Measurements from ENCODE around the gene USP48.
"Not testable (repeated sequence)": the region's sequence is repeated elsewhere in the genome, so short reads cannot be mapped to it uniquely, and the experiment has no call there.

The USP48 gene

DNA sequence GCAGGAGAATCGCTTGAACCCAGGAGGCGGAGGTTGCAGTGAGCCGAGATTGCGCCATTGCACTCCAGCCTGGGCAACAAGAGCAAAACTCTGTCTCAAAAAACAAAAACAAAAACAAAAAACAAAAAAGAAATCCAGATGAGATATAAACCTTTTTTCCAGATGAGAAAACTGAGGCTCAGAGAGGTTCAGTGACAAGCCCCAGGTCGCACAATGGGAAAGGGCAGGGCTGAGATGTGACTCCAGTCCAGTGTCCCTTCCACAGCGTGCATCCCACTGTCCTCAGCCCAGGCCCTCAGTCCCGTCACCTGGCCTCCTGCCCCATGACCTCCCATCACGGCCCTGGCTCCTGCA, 151.4 kb downstream of the USP48 start:
- DNase-seq, result not testable (repeated sequence)

DNA sequence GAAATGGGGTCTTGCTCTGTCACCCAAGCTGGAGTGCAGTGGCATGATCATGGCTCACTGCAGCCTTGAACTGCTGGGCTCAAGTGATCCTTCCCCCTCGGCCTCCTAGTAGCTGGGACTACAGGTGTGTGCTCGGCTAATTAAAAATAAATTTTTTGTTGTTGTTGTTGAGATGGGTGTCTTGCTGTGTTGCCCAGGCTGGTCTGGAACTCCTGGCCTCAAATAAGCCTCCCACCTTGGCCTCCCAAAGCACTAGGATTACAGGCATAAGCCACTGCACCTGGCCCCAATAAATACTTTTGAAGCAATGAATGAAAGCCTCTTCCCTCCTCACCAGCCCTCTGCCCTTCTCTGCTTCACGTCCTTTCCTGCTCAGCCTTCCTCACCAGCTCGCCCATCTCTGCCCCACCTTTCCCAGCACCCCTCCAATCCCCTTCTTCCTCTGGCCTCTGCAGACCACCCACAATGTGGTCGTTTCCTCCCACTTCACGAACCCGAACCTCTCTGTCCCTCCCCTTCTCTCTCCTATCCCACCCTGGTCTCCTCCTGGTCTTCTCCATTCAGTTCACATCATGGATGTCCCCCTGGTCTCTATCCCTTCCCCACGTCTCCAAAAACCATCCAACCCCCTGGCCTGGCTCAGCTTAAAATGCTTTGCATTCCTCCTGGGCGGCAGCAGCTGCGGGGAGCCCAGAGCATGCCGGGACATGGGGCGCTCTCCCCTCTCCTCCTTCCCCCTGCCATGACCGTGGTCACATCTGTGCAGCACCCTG, 152.2 kb downstream of the USP48 start:
- DNase-seq, result no peak

- no peak for DNase-seq
These were observed 153.0 kb downstream of the USP48 start for GRCh38 chr1:21629971-21630370.

GRCh38 chr1:21628798-21629393, 154.1 kb downstream of the USP48 start:
- no peak for DNase-seq
